Stimulated activated CD8-positive, alpha-beta memory T cell treated with anti-CD3 and anti-CD28 coated beads, Interleukin-15, amount 100 ng/mL, for 1 hour (primary cell): ENCODE data around the gene MREG.
"Not testable (repeated sequence)": the region's sequence is repeated elsewhere in the genome, so short reads cannot be mapped to it uniquely, and the experiment has no call there.

Experiments used
- DNase-seq: peaks from one replicate; pipeline ENCODE4 v3.0.0-alpha.2; 2020; ENCODE audit warnings: low read depth

The MREG gene

DNA sequence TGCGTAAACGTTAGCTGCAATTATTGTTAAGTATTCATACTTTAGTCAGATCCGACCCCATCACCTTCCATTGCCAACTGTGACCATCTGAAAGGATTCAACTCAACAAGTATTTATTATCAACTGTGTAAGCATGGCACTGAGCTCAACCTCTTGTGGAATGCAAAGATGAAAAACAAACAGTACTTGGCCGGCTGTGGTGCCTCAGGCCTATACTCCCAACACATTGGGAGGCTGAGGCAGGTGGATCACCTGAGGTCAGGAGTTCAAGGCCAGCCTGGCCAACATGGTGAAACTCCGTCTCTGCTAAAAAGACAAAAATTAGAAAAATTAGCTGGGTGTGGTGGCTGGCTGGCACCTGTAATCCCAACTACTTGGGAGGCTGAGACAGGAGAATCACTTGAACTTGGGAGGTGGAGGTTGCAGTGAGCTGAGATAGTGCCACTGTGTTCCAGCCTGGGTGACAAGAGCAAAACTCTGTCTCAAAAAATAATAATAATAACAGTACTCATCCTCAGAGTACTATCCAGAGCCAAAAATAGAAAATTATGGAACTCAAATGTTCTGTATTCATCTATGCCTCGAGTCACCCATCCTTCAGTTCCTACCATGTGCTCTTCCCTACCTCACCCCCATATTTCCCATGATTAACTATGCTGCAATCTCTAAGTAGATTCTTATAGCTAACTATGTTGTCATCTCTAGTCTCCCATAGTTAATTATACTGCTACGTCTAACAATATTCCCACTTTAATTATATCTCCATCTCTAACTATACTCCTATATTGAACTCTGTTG, 8.6 kb upstream of the MREG start:
- no peak for DNase-seq

DNA sequence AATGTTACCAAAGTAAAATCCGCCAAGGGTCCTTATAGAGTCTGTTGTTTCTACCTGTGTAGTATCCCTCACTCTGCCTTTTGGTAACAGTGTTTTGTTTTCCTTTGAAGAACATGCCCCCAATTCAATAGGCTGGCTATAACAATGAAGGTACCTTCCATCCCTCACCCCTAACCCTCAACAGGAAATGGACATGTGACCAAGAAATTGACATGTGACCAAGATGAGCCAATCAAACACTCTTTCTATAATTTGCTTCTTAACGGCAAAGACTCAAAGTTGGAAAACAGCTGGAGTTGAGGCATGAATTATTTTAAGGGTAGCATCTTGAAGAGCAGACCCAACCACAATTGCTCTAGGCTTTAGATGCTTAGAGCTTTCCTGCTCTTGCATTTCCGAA, 5.4 kb upstream of the MREG start:
- DNase-seq = no peak

DNA sequence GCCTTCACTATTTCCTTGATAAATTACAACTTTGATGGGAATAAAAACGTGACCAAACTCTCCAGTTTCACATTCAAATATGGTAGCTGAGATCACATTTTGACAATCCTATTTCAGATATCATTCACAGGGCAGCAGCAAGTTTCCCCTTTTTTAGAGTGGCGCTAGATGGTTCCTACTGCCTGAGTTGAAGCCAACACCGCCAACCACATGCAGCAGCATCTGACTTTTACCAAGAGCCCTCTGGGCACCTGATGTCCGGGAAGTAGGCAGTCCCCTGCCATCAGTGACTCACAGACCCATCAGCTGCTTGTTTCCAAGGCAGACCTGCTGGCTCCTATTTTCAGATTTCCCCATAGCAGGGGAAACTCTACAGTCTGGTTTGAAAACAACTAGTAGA, 4.0 kb upstream of the MREG start:
- no peak for DNase-seq

DNA sequence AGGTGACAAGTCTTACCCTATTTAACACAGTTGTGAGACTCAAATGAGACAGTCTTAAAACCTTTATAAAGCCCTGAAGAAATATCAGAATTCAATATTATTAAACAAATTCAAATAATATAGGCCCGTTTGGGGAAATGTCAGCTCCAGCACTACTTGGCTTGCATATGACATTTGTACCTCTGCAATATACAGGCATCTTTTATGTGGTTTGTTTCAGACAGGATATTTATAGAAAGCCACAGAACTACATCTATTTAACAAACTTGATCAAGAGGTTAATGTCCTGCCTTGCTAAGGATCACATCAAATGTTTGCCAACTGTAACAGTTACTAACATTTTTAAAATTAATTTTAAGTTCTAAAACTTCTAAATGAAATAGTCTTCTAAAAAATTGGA, 3.2 kb upstream of the MREG start:
- no peak for DNase-seq

DNA sequence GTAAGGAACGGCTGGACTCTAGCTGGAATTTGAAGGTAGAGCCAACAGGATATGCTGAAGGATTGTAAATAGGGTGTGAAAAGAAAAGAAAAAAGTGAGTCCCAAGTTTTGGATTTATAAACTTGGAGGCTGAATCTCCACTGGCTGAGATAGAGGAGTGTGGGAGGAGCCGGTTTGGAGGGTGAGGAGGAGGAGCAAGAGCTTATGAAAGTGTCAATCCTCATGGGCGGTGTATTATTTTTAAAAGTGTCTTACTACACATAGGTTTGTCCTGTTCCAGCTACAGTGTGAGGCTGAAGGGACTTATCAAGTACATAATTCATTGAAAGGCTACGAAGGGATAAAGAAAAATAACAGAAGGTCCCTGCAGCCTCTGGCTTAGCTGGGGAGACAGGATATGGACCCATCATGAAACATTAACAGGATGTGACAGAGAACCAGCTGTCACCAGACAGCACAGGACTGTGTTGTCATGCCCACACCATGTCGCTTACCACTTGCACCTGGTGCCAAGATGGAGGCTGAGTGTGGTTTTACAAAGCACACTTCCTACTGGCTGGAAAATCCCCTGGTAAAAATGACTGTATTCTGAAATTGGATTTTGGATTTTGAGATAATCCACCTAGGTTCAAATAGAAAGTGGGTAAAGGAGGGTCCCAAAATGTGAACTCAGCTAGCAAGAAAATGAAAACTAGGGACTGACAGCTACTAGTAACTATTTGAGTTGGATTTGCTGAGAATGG, 2.5 kb upstream of the MREG start:
- DNase-seq = no peak

DNA sequence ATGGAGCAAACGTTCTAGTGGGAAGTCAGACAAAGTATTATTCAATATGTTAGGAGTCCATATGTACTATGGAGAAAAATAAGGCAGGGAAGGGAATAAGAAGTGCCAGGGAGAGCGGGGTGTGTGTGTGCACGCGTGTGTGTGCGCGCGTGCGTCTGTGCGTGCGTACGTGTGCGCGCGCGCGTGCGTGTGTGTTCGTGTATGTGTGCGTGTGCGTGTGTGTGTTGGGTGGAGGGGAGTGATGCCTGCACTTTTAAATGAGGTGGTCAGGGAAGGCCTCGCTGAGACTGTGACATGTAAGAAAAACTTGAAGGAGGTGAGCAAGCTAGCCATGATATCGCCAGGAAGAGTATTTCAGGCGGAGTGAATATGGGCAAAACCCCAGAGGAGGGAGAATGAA, 1.6 kb upstream of the MREG start:
- no peak for DNase-seq

DNA sequence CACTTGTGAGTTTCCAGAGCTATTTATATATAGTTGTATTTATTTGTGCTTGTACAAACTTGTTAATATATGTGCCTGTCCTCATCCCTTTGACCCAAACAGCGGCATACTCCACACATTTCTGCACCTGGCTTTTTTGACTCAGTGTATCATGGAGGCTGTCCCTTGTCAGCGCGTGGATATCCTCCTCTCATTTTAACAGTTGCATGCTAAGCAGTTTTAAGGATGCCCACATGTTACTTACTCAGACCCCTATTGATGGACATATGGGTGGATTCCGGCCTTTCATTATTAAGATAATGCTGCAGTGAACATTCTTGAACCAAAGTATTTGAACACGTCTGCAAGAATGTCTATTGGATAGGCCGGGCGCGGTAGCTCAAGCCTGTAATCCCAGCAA, 655 bp upstream of the MREG start:
- no peak for DNase-seq

DNA sequence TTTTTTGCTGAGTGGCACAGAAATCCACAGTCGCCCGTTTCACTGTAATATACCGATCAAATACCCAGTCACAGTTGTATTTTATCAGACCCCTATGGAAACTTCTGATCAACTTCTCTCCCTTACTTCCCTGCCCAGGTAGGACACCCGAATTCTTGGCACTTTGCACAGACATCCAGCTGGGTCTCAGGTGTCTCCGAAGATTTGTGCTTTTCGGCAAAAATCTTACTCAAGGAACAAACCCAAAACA, 596 bp downstream of the MREG start:
- DNase-seq = no peak

DNA sequence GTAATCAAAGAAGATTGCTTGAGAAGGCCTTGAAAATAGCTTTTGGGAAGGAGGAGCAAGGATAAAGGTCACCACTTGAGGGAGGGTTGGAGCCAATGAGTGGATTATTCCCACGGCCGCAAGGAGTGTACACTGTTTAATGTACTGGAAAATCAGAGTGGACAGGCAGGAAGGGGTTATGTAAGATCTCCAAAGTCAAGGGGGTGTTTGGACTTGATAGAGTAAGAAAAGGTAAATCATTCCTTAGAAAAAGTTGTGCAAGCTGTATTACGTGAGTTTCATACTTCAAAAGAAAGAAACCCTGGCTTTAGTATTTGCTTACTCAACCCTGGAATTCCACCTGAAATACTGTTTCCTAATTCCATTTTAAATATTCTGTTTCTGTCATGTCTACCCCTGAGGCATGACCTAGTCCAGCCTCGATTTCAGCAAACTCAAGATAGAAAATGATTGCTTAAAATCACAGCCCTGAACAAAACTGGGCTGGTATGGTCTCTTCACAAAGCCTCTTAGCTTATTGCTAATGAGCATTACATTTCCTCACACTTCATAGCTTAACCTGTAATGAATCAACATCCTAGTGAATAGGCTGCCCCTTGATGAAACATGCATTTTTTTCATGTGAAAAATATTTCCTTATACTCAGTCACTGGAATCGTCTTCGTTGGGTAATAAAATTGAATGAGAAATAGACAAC, 1.1 kb downstream of the MREG start:
- no peak for DNase-seq

DNA sequence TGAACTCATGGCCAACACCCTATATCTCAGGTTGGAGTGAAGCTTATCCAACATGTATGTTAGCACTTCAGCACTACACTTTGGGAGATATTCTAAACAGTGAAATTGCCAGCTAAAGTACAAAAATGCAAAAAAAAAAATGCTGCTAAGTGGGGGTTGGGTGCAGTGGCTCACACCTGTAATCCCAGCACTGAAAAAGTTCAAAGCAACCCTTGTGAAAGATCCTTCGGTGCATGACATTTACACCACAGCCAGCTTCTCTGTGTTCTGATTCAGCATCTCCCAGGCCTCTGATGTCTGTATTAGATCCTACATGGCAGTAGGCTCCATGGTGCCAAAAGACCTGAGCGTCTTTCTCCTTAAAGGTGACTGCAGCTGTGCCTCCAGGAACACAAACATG, 4.1 kb downstream of the MREG start:
- DNase-seq = not testable (repeated sequence)

DNA sequence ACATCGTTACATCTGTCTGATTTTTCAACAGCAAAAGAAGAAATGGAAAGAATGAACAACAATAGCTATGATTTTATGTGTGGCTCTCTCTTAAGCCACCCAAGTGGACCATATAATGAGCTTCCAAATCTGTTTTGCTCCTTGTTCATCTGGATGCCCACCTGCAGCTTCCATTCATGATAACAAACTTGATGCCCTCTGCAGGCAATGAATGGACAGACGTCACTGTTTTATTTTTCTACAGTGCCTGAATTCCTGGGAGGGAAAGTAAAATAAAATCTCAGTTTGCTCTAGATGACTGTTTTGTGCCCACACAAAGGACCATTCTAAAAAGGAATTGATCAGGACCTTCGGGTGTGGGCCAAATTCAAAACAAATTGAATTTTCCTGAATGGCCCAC, 5.0 kb downstream of the MREG start:
- no peak for DNase-seq

DNA sequence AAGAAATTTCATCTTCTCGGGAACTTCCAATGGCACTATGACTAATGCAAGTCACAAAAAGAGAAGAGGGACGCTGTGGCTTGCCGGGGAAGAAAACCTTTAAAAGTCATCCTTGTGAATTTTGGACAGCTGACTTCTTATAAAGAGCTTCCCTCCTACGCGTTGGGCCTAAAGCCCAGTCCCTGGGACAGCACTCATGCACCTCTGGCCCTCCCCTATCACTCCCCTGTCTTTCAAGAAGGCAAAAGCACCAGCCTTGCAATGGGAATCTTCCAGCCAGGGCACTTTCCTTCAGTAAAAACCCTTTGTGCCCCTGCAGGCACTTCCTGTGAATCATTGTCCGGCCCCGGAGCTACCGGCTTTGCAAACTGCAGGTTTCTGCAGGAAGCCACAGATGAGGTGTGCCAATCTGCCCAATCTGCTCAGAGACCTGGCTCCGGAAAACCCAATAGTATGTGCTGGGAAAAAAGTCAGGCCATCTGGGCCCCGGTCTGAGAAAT, 7.1 kb downstream of the MREG start:
- DNase-seq = no peak

DNA sequence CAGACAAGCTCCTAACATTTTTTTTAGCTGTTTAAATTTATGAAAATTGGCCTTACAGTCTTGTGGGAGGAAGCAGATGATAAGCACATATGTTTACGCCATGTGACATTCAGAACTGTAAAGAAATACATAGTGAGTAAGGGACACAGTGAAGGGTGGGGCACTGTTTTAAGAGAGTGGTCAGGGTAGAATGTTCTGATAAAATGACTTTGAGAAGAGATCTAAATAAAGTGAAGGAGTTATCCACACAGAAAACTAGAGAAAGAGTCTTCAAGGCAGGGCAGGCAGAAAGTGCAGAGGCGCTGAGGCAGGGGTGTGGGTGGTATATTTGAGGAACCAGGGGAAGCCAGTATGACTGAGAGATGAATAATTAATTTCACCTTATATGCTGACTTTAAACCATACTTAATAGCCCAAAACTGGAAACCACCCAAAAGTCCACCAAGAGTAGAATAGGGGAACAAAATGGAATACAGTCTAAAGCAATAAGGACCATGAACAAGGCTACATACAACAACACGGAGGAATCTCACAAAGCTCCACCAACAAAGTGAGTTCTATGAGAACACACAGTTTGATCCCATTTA, 8.6 kb downstream of the MREG start:
- no peak for DNase-seq

DNA sequence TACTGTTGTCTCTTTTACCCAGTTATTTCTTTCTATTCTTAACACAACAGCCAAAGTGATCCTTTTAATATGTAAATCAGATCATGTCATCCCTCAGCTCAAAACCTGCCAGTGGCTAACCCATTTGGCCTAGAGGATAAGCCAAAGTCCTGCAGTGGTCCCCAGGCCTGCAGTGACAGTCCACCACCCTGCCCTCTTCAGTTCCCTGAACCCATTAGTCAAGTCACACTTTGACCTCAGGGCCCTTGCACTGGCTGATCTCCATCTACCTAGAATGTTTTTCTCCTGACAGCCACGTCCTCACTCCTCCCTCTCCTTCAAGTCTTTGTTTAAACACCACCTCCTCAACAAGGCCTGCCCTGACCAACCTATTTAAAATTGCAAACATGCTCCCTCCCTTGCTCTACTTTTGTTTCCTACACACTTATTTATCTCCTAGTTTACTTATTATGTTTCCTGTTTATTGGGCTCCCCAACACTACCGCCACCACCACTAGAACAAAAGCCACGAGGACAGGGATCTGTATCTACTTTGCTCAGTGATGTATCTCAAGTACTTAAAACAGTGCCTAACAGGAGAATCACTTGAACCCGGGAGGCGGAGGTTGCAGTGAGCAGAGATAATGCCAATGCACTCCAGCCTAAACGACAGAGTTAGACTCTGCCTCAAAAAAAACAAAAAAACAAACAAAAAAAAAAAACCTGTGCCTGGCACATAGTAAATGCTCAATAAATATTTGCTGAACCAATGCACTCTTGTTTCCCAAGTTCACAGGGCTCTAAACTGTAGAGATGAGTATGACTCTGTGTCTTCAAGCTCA, 9.3 kb downstream of the MREG start:
- no peak for DNase-seq

DNA sequence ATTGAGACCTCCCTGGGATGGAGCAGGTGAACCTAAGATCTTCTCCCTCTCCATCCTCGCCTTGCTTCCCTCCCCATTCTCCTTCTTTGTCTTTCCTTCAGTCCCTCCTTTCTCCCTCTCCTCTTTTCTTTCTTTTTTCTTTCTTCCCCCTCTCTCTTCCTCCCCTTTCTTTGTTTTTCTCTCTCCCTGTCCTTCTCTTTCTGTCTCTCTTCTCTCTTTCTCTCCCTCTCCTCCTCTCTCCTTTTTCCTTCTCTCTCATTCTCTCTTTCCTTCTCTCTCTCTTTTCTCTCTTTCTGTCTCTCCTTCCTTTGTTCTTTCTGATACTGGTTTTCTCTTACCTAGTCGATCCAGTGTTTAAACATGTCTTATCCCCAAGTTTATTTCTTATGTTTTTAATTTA, 10.7 kb downstream of the MREG start:
- DNase-seq = no peak

DNA sequence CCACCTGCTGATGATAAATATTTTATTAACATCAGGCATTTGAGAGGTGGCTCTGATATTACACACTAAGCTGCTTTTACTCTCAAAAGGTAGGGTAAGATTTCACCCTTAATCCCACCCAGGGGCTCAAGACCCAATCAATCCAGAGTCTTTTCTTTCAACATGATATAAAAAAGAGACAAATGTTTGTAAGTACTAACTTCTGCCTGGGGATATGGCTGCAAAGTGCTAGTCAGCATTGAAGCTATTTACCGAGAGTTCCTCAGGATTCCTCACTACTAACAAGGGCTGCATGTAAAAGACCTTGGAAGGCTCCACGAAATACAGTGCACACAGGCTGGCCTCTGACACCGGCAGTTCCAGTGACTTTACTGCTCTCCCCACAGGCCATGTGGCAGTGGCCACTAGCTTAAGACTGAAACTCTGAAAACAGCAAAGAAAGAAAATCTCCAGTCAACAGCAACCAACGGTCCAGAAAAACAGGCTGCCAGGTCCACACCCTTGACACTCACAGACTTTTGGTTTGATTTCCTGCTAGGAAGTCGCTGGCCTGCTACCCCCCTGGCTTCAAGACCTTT, 11.2 kb downstream of the MREG start:
- no peak for DNase-seq

DNA sequence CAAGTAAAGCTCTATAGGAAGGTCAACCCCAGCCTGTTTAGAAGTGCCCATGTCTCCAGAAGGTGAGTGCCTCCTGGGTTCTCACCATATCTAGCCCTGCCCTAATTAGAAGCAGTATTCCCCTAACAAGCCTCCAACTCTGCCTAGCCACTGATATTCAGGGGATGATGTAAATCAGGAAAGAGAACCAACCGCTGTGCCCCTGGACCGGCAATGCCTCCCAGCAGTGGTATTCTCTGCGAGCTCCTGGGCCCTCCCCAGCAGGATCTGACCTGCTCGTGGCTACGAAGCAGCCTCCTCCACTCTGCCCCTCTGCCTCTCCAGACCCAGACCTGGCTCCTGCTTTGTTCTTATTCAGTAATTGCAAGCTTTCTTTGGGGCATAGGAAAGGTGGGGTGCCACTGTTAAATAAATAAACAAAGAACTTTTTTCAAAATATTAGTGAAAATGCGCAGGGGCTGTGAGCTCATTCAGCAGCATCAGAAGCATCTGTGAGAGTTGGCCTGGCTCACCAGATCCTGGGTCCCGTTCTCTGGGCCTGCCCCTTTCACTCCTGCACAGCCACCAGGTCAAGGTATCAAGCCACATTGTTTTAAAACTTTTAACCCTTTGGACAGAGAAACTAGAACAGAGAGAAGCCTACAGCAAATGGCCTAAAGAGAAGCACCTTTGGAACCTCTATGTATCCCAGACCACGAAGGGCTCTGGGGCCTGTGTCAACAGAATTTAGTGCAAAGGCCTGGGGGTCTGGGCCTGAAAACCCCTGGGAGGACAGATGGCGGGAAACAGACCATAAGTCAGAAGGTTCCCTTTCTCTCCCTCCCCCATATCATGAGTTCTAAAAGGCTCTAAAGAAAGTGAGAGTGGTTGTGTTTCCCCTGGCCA, 11.9 kb downstream of the MREG start:
- no peak for DNase-seq

DNA sequence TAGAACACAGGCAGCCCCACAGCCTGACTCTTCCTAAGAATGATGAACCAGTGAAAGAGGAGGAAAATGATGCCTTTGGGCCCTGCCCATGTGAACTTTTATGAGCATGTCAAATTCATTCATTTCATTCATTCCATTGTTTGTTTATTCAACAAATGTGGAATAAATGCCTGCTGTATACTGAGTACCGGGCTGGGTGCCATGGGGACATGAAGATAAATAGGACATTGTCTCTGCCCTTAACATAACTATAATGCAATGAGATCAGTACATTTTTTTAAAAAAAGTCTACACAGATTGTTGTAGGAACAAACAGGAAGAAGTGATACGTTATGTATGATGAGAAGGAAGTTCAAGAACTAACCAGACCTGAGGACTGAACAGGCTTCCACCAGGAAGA, 14.7 kb downstream of the MREG start:
- DNase-seq = no peak

DNA sequence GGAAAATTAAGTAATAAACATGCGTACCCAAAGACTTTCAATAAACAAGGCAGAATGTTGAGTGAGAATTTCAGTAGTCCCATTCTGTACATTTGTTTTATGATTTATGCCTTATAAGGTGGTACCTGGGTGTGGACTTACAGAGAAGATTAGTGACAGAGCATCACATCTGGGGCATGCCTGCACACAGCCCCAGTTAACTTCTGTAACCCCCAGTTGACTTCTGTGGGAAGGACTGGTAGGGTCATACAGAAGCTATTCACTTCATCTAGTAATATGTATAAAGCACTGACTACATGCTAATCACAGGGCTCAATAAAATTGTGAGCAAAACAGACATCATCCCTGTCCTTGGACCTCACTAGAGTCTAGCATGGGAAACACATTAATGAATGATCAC, 16.1 kb downstream of the MREG start:
- DNase-seq = no peak

DNA sequence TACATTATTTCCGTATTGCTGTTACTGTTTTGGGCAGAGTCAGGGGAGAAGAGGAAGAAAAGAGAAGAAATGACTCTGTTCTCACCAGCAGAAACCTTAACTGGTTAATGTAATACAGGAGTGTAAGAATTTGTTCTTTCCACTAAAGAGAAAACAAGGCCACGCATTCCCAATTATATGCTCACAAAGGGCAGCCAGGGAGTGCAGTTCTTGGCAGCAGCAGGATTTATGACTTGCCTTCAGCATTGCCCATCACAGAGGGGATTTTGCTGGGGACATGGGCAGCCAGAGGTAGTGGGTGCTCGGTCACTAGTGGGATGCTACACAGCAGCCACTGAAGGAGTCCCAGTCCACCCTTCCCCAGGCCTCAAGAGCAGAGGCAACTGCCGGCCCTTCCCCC, 18.4 kb downstream of the MREG start:
- no peak for DNase-seq
